GM18517 (cell line): ENCODE measurements around the gene CAPN11.
A peak's percentile ranks its signal among the peaks of the same experiment; 100 is the strongest.

Source experiments
- ATAC-seq: cut with Tn5 transposase; IDR thresholded peaks from one replicate; pipeline ENCODE4 v1.9.1; 2021; ENCODE audit warnings: mild to moderate bottlenecking, moderate library complexity; ENCODE audit not compliant: unreplicated experiment

CAPN11 gene

GRCh38 chr6:44158770-44159228, at the start of gene CAPN11:
Gene CAPN11 (plus strand): TSS chr6:44158820. CDS start chr6:44158849, 29 bp downstream.
- no peak for ATAC-seq

GRCh38 chr6:44109212-44109611, 49.4 kb upstream of the CAPN11 start:
- no peak for ATAC-seq

DNA sequence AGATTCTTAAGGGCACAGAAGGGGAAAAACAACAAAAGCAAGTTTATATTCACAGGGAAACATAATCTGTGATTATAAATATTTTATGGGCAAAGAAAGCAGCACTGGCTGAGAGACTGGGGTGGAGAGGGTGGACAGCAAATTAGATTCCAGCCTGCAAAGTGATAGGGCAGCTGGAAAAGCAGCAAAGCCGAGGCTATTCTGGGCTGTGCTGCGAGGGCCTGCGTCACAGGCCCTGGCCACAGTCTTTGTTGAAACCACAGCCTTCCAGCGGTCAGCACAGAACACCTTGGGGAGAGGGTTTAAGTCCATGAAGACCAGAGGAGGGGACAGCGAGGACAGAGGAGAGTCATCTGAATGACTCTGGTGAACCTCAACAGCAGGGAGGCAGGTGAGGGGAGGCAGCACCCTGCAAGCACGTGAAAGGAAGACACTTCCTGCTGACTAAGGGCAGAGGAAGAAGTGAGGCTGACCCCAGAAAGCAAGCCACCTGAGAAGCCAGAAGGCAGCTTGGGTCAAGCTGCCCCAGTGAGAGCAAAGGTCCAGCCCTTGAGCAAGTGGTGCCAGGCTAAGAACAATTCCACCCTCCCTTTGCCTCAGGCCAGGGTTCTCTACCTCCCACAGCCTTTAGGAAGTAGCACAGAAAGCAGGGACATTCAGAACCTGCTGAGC, 48.5 kb upstream of the CAPN11 start:
- no peak for ATAC-seq

DNA sequence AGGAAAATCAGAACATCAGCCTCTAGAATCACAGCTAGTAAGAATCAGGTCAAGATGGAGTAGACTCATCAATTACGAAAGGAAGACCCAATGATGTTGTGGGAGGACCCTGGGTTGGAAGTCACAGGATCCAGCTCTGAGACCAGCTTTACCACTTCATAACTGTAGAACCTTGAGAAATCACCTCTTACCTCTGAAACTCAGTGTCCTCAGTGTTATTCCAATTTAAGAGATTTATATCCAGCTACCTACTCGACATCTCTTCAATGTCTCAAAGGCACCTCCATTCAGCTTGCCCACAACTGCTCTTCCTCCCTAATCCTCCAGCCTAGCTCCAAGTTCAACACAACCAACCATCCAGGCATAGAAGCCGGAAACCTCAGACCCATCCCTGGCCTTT, 47.7 kb upstream of the CAPN11 start:
- no peak for ATAC-seq

DNA sequence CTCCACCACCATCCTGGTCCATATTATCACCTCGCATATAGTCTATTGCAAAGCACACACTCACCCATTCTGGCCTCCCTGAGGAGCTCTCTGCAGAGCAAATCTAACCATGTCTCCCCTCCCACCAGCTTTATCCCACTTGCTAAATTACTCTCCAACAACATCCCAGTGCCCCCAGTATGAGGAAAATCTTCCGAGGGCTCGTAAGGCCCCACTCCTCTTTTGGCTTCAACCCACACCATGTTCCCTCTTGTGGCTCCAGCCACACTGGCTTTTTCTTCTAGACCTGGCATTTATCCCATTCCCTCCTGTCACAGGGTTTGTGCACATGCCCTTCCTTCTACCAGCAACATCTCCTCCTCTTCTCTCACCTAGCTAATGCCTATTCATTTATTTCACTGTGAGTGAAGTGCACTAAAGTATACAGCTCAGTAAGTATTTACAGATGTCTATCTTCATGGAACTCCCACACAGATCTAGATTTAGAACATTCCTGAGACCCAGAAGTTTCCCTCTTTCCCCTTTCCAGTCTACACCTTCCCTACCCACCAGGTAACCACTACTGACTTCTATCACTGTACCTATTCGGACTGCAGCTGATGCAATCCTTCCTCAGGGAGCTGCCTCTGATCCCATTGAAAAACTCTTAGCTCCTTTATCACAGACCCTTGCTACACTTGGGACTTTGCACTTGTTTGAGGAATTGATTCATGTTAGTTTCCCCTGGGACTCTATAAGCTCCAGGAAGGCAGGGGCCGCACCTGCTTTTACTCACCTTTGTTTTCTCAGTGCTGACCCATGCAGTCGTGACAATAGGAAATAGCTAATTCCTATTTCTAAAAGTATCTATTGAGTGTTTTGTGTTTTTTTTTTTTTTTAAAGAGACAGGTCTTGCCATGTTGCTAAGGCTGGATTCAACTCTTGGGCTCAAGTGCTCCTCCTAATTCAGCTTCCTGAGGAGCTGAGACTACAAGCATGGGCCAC, 46.9 kb upstream of the CAPN11 start:
- ATAC-seq = no peak

- ATAC-seq = no peak
These were observed 45.2 kb upstream of the CAPN11 start for GRCh38 chr6:44113414-44113813.

DNA sequence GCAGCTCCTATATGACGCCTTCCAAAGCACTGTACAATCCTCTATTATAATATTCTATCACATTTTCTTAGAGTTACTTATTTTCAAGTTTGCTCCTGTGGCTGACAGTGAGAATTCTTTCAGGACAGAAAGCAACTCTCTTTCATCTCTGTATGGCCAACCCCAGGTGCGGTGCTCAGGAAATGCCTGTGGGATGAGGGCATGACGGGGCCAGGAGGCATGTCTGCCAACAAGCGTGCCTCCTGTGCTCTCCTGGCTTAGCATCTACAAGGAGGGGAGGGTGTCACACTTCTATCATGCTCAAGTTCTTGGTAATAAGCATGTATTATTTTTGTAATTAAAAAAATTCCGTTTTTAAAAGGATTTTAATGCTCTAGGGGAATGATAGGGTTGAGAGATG, 42.8 kb upstream of the CAPN11 start:
- no peak for ATAC-seq

GRCh38 chr6:44116641-44117382, 41.8 kb upstream of the CAPN11 start:
- ATAC-seq = no peak

DNA sequence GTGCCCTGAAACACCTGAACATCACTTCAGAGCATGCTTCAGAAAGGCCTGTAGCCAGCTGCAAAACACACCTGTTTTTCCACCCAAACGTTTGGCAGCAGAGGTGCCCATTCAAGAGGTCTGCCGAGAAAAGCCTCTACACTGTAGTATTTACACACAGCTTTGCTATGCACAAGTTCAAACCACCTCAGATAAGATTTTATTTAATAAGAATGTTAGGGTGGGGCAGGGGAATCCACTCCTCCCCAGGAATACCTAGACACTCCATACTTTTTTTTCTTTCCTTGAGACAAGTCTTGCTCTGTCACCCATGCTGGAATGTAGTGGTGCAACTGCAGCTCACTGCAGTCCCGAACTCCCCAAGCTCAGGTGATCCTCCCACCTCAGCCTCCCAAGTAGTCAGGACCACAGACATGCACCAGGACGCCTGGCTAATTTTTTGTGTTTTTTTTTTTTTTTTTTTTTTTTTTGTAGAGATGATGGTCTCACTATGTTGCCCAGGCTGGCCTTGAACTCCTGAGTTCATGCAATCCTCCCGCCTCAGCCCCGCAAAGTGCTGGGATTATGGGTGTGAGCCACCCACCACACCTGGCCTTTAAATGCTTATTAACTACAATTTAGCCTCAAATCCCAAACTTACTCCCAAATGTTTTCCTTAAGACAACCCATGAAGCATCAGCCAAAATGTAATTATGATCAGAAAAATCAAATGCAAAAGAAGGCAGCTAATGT, 41.1 kb upstream of the CAPN11 start:
- no peak for ATAC-seq

- ATAC-seq = no peak
These were observed 38.8 kb upstream of the CAPN11 start for GRCh38 chr6:44119704-44120262.

GRCh38 chr6:44120692-44121443, 37.8 kb upstream of the CAPN11 start:
- no peak for ATAC-seq

DNA sequence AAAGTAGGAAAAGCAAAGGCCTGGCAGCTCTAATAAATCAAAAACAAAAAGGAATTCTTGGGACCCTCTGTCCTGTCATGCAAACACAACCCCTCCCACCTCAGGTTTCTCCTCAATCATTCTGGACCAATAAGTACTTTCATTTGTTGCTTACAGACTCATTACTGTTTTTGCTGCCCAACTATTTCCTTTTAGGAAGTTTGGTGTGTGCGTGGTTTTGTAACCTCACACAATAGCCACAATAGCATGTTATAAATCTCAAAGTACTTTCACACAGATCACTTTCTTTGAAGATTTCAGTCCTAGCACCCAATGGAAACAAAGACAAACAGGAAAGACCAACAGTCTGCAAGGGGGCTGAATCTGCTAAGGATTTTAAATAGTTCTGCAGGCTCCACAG, 35.8 kb upstream of the CAPN11 start:
- ATAC-seq = no peak

DNA sequence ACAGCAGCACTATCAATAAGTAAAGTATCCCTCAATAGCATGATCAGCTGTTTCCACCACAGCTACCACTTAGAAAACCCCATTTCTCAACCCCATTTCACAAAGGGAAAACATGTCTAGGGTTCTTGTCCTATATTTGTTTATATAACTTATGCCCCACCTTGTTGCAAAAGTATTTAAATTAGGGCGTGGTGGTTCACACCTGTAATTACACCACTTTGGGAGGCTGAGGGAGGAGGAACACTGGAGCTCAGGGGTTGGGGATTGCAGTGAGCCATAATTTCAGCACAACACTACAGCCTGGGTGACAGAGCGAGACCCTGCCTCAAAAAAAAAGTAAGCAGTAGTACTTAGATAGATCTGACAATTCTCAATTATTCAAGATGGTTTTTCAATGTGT, 35.1 kb upstream of the CAPN11 start:
- ATAC-seq = no peak

GRCh38 chr6:44126320-44127149, 32.1 kb upstream of the CAPN11 start:
- peak; percentile 35 for ATAC-seq

- ATAC-seq = peak; percentile 56
These were observed 31.2 kb upstream of the CAPN11 start, which contains the start of the genes MRPL14 and TMEM63B for GRCh38 chr6:44127186-44128019. Gene MRPL14 (minus strand): TSS chr6:44127452. CDS start chr6:44116611, 10,841 bp downstream. Gene TMEM63B (plus strand): TSS chr6:44127554. CDS start chr6:44134585, 7,031 bp downstream.

DNA sequence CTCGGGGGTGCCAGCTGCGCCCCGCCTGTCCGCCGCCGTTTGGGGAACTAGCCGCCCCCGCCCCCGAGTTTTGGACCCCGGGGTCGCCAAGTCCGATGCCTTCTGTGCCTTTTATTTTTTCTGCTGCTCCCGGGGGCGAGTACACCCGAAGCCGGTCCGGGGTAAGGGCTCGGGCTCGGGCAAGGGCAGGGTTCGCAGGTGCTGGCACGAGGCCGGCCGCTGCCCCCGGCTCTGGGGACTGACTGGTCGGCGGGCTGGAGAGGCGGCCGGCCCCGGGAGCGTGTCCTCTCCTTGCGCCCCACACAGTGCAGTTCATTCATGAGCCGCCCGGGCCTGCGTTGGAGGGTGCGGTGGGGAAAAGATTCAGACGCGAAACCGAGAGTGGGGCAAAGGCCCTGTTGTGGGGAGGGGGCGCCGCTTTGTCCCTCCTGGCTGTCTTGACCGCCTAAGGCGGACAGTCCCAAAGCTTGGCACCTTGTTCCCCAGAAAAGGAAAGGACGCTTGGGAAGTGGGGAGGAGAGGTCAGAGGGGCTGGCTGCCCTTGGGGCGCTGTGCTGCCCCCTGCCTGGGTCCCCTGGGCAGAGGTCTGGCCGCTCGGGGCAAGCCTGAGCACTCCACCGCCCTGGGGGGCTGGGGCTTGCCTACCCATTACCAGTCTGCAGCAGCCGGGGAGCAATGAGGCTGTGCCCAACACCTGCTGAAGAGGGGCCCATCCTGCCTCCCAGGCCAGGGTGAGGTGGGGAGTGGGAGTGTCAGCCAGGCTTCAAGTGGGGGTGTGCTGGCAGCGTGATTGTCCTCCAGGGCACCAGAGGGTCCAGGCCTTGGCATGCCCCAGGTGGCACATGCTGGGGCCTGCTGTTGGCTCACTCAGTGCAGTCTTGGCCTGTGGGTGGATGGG, 30.4 kb upstream of the CAPN11 start:
- ATAC-seq = no peak
